ENCODE data around the gene ANGPTL8. TPM values are rescaled to one million over a fixed set of nuclear protein-coding genes. Genes with fewer than 3 reads are reported as not detected.

The ANGPTL8 gene
- total RNA-seq, 1 donor from 2014 or later = not detected

GRCh38 chr19:11268783-11269267 is 29.4 kb downstream of the ANGPTL8 start:
- Mint-ChIP-seq H3K4me1 (ENCODE audit: unreplicated experiment) (peaks cover 39% of the 10 kb centered on the region), H3K27ac (ENCODE audit: unreplicated experiment) (peak overlapping the region; percentile 89), H3K9me3 (ENCODE audit: unreplicated experiment) (no peaks in the 10 kb centered on the region), H3K36me3 (ENCODE audit: unreplicated experiment) (no peaks in the 10 kb centered on the region), H3K4me3 (ENCODE audit: unreplicated experiment) (no peak overlapping the region), H3K27me3 (ENCODE audit: unreplicated experiment) (no peaks in the 10 kb centered on the region)
- DNase-seq (ENCODE audit: extremely low spot score, unreplicated experiment) = no peak
- TF ChIP-seq, protein P1, sequence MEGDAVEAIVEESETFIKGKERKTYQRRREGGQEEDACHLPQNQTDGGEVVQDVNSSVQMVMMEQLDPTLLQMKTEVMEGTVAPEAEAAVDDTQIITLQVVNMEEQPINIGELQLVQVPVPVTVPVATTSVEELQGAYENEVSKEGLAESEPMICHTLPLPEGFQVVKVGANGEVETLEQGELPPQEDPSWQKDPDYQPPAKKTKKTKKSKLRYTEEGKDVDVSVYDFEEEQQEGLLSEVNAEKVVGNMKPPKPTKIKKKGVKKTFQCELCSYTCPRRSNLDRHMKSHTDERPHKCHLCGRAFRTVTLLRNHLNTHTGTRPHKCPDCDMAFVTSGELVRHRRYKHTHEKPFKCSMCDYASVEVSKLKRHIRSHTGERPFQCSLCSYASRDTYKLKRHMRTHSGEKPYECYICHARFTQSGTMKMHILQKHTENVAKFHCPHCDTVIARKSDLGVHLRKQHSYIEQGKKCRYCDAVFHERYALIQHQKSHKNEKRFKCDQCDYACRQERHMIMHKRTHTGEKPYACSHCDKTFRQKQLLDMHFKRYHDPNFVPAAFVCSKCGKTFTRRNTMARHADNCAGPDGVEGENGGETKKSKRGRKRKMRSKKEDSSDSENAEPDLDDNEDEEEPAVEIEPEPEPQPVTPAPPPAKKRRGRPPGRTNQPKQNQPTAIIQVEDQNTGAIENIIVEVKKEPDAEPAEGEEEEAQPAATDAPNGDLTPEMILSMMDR (IDR thresholded peaks at IDR 0.05) = no peak

DNA sequence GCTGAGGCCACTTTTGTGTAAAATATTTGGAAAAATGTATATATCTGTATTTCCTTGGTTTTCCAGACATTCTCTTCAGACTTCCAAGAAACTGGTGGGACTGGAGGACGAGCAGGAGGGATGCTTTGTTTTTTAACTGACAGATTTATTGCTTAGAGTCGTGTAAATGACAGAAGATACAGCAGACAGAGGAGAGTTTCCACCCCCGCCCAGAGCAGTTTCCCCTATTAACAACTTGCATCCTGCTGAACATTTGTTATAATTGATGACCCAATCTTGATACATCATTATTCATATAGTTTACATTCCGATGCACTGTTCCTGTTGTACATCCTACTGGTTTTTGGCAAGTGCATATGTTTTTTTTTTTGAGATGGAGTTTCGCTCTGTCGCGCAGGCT is 30.0 kb downstream of the ANGPTL8 start:
- Mint-ChIP-seq H3K9me3 (ENCODE audit: unreplicated experiment) (no peaks in the 10 kb centered on the region), H3K27me3 (ENCODE audit: unreplicated experiment) (no peaks in the 10 kb centered on the region), H3K4me3 (ENCODE audit: unreplicated experiment) (no peak overlapping the region), H3K4me1 (ENCODE audit: unreplicated experiment) (peaks cover 39% of the 10 kb centered on the region), H3K36me3 (ENCODE audit: unreplicated experiment) (no peaks in the 10 kb centered on the region), H3K27ac (ENCODE audit: unreplicated experiment) (peak overlapping the region; percentile 89)
- no peak for DNase-seq (ENCODE audit: extremely low spot score, unreplicated experiment)
- TF ChIP-seq, protein P1 (IDR thresholded peaks at IDR 0.05) = no peak

DNA sequence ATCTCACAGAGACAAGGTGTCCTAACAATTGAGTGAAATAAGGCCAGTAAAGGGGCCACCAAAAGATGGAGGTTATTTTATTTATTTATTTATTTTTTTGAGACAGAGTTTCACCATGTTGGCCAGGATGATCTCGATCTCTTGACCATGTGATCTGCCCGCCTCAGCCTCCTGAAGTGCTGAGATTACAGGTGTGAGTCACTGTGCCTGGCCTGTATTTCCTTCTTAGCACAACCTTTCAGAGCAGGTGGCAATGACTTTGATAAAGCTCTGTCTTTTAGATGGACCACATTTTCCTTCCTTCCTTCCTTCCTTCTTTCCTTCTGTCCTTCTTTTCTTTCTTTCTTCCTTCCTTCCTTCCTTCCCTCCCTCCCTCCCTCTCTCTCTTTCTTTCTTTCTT is 33.9 kb downstream of the ANGPTL8 start:
- peaks cover 19% of the 10 kb centered on the region for H3K4me1 Mint-ChIP-seq (ENCODE audit: unreplicated experiment)
- no peak for DNase-seq (ENCODE audit: extremely low spot score, unreplicated experiment)
- no peaks in the 10 kb centered on the region for H3K9me3 Mint-ChIP-seq (ENCODE audit: unreplicated experiment)
- no peak overlapping the region for H3K4me3 Mint-ChIP-seq (ENCODE audit: unreplicated experiment)
- H3K27me3 Mint-ChIP-seq (ENCODE audit: unreplicated experiment) = peaks cover 3% of the 10 kb centered on the region
- no peaks in the 10 kb centered on the region for H3K36me3 Mint-ChIP-seq (ENCODE audit: unreplicated experiment)
- TF ChIP-seq, protein P1 (IDR thresholded peaks at IDR 0.05) = no peak
- H3K27ac Mint-ChIP-seq (ENCODE audit: unreplicated experiment) = no peak overlapping the region

DNA sequence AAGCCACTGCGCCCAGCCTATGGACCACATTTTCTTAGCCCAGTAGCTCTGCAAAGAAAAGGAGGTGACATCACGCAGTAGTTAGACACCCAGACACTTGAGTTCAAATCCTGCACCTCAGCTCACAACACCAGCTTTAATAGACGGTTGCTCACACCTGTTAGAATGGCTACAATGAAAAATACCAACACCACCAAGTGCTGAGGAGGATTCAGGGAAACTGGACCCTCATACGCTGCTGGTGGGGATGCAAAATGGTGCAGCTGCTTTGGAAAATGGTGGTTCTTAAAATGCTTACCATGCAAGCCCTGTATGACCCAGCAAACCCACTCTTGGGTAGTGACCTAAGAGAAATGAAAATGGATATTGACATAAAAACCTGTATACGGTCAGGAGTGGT is 34.6 kb downstream of the ANGPTL8 start:
- Mint-ChIP-seq H3K27ac (ENCODE audit: unreplicated experiment) (no peak overlapping the region), H3K4me1 (ENCODE audit: unreplicated experiment) (peaks cover 15% of the 10 kb centered on the region)

DNA sequence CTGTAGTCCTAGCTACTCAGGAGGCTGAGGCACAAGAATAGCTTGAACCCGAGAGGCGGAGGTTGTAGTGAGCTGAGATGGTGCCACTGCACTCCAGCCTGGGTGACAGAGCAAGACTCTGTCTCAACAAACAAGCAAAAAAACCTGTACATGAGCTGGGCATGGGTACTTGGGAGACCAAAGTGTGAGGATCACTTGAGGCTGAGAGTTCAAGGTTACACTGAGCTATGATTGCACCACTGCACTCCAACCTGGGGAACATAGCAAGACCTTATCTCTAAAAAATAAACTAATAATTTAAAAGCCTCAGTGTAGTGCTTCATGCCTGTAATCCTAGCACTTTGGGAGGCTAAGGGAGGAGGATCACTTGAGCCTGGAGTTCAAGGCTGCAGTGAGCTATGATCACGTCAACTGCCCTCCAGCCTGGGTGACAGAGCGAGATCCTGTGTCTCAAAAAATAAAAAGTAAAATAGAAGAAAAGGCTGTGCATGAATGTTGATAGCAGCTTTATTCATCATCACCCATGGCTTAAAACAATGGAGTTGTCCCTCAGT is 35.2 kb downstream of the ANGPTL8 start:
- DNase-seq (ENCODE audit: extremely low spot score, unreplicated experiment) = no peak
- H3K4me1 Mint-ChIP-seq (ENCODE audit: unreplicated experiment) = peaks cover 8% of the 10 kb centered on the region
- H3K27me3 Mint-ChIP-seq (ENCODE audit: unreplicated experiment) = peaks cover 4% of the 10 kb centered on the region
- TF ChIP-seq, protein P1 (IDR thresholded peaks at IDR 0.05) = no peak
- no peaks in the 10 kb centered on the region for H3K9me3 Mint-ChIP-seq (ENCODE audit: unreplicated experiment)
- no peak overlapping the region for H3K4me3 Mint-ChIP-seq (ENCODE audit: unreplicated experiment)
- H3K27ac Mint-ChIP-seq (ENCODE audit: unreplicated experiment) = no peak overlapping the region
- H3K36me3 Mint-ChIP-seq (ENCODE audit: unreplicated experiment) = no peaks in the 10 kb centered on the region

More for the DNA sequence above, 34.6 kb downstream of the ANGPTL8 start:
- Mint-ChIP-seq H3K4me3 (ENCODE audit: unreplicated experiment) (no peak overlapping the region), H3K36me3 (ENCODE audit: unreplicated experiment) (no peaks in the 10 kb centered on the region), H3K9me3 (ENCODE audit: unreplicated experiment) (no peaks in the 10 kb centered on the region), H3K27me3 (ENCODE audit: unreplicated experiment) (peaks cover 3% of the 10 kb centered on the region)
- TF ChIP-seq, protein P1 (IDR thresholded peaks at IDR 0.05) = no peak
- no peak for DNase-seq (ENCODE audit: extremely low spot score, unreplicated experiment)

Data from osteocyte (in vitro differentiated cells).